Gastrocnemius medialis (tissue), 4 donors: ENCODE data around the gene TMPRSS3. TPM values are rescaled to one million over a fixed set of nuclear protein-coding genes. Genes with fewer than 3 reads are reported as not detected.

Experiments
- ATAC-seq, 2 donors: fragments of 150-250 bp; one replicate each; pipeline ENCODE4 v1.9.1; 2016
- DNase-seq, 2 donors: peaks; one replicate each; pipeline ENCODE4 v3.0.0-alpha.2; 2019
- H3K27ac ChIP-seq, 4 donors: fragments of 200-600 bp; sonication (generic); 1 replicate in 1 of 4; 2 replicates in 3 of 4; pipeline ENCODE4 v1.5.1; 2016 to 2018; ENCODE audit warnings: mild to moderate bottlenecking in 2 of 4, moderate library complexity in 1 of 4
- H3K27me3 ChIP-seq, 3 donors: fragments of 200-600 bp; sonication (generic) in 2 of 3; 1 replicate in 1 of 3; 2 replicates in 2 of 3; pipeline versions ENCODE4 v1.5.1 to v1.6.0; 2016 to 2019; ENCODE audit warnings: mild to moderate bottlenecking in 1 of 3, moderate library complexity in 1 of 3
- H3K36me3 ChIP-seq, 2 donors: fragments of 200-600 bp; sonication (generic) in 1 of 2; one replicate each; pipeline ENCODE4 v1.5.1; 2017 to 2018
- H3K4me1 ChIP-seq, 2 donors: fragments of 200-600 bp; sonication (generic) in 1 of 2; one replicate each; pipeline ENCODE4 v1.5.1; 2016 to 2017; ENCODE audit warnings: mild to moderate bottlenecking in 2 of 2
- H3K4me3 ChIP-seq, 4 donors: fragments of 200-600 bp; sonication (generic) in 3 of 4; 1 replicate in 1 of 4; 2 replicates in 3 of 4; pipeline ENCODE4 v1.5.1; 2016 to 2019; ENCODE audit warnings: mild to moderate bottlenecking in 2 of 4
- H3K9me3 ChIP-seq, 3 donors: fragments of 200-600 bp; sonication (generic) in 2 of 3; 1 replicate in 1 of 3; 2 replicates in 2 of 3; pipeline ENCODE4 v1.5.1; 2016 to 2019
- POLR2A ChIP-seq, 2 donors: fragments of 450-650 bp; IDR thresholded peaks; one replicate each; pipeline ENCODE4 v1.6.1; 2017; ENCODE audit warnings: antibody characterized with exemption in 2 of 2, mild to moderate bottlenecking in 2 of 2, moderate library complexity in 2 of 2
- in situ Hi-C, 4 donors: fragments of 200-750 bp; cut with MboI; loops; one replicate each; pipeline versions ENCODE4 v1.15.0 to v1.8.0; 2017; ENCODE audit warnings: low sequenced_read_pairs in 4 of 4
- intact Hi-C: fragments of 100-400 bp; cut with DNase I; formaldehyde crosslinking; loops from one replicate; pipeline ENCODE4 v1.15.1; 2023; ENCODE audit warnings: low total_unique reads
- total RNA-seq, 4 donors: library from RNA; depleted of rRNA; stranded (reverse); fragments of >200 nt; gene quantifications; one replicate each; pipeline versions ENCODE4 v1.1.0 to v1.2.3, GENCODE V29; 2016
- TF ChIP-seq, protein P1 (sequence below), 5 experiments: fragments of 450-650 bp in 3 of 5; fragments of 200-600 bp in 2 of 5; sonication (generic) in 2 of 5; IDR thresholded peaks in 4 of 5; conservative IDR thresholded peaks in 1 of 5; 1 replicate in 4 of 5; 2 replicates in 1 of 5; pipeline ENCODE4 v1.5.1; 2016 to 2019; ENCODE audit warnings: antibody characterized with exemption in 5 of 5, mild to moderate bottlenecking in 3 of 5, moderate library complexity in 3 of 5

TMPRSS3 gene
- total RNA-seq, 4 donors from 2014 or later = not detected

DNA sequence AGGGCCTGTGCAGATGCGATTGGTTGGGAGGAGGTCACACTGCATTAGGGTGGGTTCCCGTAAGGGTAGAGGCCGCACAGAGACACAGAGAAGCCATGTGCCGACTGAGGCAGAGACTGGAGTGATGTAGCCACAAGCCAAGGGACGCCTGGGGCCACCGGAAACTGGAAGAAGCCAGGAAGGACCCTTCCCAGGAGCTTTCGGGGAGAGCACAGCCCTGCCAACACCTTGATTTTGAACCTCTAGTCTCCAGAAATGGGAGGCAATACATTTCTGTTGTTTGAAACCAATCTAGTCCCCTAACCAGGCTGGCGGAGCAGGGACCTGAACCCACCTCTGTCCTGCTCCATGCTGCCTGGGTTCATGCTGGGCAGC is 18.7 kb upstream of the TMPRSS3 start:
- H3K4me1 ChIP-seq = peaks cover 0 to 8% of the 10 kb centered on the region in 2 donors
- H3K4me3 ChIP-seq = no peak overlapping the region
- H3K27me3 ChIP-seq = peaks cover 11 to 19% (median 16%) of the 10 kb centered on the region in 3 donors
- intact Hi-C loops = no loop called here
- ATAC-seq (no peak), DNase-seq (no peak)
- no peaks in the 10 kb centered on the region for H3K9me3 ChIP-seq
- in situ Hi-C loops = no loop called here
- H3K27ac ChIP-seq = no peak overlapping the region
- H3K36me3 ChIP-seq = no peaks in the 10 kb centered on the region
- TF ChIP-seq POLR2A (IDR thresholded peaks at IDR 0.05) = no peak
- TF ChIP-seq, protein P1, sequence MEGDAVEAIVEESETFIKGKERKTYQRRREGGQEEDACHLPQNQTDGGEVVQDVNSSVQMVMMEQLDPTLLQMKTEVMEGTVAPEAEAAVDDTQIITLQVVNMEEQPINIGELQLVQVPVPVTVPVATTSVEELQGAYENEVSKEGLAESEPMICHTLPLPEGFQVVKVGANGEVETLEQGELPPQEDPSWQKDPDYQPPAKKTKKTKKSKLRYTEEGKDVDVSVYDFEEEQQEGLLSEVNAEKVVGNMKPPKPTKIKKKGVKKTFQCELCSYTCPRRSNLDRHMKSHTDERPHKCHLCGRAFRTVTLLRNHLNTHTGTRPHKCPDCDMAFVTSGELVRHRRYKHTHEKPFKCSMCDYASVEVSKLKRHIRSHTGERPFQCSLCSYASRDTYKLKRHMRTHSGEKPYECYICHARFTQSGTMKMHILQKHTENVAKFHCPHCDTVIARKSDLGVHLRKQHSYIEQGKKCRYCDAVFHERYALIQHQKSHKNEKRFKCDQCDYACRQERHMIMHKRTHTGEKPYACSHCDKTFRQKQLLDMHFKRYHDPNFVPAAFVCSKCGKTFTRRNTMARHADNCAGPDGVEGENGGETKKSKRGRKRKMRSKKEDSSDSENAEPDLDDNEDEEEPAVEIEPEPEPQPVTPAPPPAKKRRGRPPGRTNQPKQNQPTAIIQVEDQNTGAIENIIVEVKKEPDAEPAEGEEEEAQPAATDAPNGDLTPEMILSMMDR (IDR thresholded peaks at IDR 0.05 in 4 of 5, conservative IDR thresholded peaks at IDR 0.05 in 1 of 5) = no peak

DNA sequence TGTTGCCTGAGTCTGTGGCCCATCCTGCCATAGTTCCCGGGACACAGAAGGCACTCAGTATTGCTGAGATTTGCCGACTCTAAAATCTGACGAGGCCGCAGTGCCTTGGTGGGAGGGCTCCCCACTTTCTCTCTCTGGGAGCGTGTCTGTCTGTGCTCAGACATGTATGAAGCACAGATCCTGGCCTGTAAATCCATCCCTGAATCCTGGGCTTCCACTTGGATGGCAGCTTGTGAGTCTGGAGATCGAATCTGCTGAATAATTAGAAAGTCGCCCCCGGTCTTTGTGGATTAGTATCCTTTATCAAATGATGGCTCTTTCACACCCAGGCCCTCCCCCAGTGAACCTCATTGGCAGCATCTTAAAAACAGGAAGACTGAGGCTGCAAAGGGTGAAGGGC is 18.2 kb upstream of the TMPRSS3 start:
- no peak overlapping the region for H3K27ac ChIP-seq
- DNase-seq (no peak), ATAC-seq (no peak)
- H3K36me3 ChIP-seq = no peaks in the 10 kb centered on the region
- H3K9me3 ChIP-seq = no peaks in the 10 kb centered on the region
- in situ Hi-C loops (no loop called here), intact Hi-C loops (no loop called here)
- TF ChIP-seq, protein P1 (IDR thresholded peaks at IDR 0.05 in 4 of 5, conservative IDR thresholded peaks at IDR 0.05 in 1 of 5) = no peak
- TF ChIP-seq POLR2A (IDR thresholded peaks at IDR 0.05) = no peak
- H3K27me3 ChIP-seq = peaks cover 11 to 19% (median 16%) of the 10 kb centered on the region in 3 donors
- H3K4me3 ChIP-seq = no peak overlapping the region
- H3K4me1 ChIP-seq = peaks cover 0 to 8% of the 10 kb centered on the region in 2 donors

DNA sequence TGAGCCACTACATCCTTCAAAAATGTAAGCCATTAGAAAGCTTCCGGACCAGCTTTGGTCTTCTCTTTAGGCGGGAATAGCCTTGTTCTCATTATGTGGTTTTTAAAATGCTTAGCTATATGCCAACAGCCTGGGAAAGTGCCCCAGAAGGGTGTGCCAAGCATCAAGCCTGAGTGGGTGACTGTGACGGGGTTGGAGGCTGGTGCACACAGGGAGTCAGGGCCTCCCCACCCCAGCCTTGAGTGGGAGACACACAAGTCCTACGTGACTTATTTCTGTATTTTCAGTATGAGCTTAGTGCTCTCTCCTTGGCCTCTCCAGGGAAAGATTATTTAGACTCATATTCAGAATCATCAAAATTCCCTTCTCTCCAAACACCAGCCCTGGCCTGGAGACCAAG is 17.6 kb upstream of the TMPRSS3 start:
- Histone ChIP-seq H3K27ac (no peak overlapping the region), H3K27me3 (peaks cover 11 to 19% (median 14%) of the 10 kb centered on the region in 3 donors)
- in situ Hi-C loops = no loop called here

DNA sequence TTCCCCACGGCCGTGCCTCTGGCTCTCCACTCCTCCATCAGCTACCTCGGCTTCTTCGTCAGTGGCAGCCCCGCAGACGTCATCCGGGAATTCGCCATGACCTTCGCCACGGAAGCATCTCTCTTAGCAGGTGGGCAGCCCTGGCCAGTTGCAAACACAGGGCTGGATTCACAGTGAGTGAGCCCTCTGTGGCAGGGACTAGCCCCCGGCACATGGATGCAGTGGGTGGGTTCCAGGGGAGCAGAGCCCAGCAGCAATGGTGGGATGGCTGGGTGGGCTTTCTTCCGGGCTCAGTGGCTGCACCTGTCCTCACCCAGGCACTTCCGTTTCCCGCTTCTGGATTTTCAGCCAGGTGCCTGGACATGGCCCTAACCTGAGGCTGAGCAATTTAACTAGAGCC is 17.2 kb upstream of the TMPRSS3 start:
- in situ Hi-C loops (no loop called here), intact Hi-C loops (no loop called here)
- no peak for TF ChIP-seq POLR2A (IDR thresholded peaks at IDR 0.05)
- TF ChIP-seq, protein P1 (IDR thresholded peaks at IDR 0.05 in 4 of 5, conservative IDR thresholded peaks at IDR 0.05 in 1 of 5) = no peak
- no peak for ATAC-seq
- Histone ChIP-seq H3K4me1 (peaks cover 0 to 8% of the 10 kb centered on the region in 2 donors), H3K27me3 (peaks cover 9 to 19% (median 14%) of the 10 kb centered on the region in 3 donors), H3K27ac (no peak overlapping the region), H3K4me3 (no peak overlapping the region), H3K36me3 (no peaks in the 10 kb centered on the region), H3K9me3 (no peaks in the 10 kb centered on the region)
- DNase-seq = no peak

More for the DNA sequence above, 17.6 kb upstream of the TMPRSS3 start:
- no peak for DNase-seq
- Histone ChIP-seq H3K36me3 (no peaks in the 10 kb centered on the region), H3K9me3 (no peaks in the 10 kb centered on the region), H3K4me3 (no peak overlapping the region), H3K4me1 (peaks cover 0 to 8% of the 10 kb centered on the region in 2 donors)
- intact Hi-C loops = no loop called here
- TF ChIP-seq, protein P1 (IDR thresholded peaks at IDR 0.05 in 4 of 5, conservative IDR thresholded peaks at IDR 0.05 in 1 of 5) = no peak
- TF ChIP-seq POLR2A (IDR thresholded peaks at IDR 0.05) = no peak
- no peak for ATAC-seq

DNA sequence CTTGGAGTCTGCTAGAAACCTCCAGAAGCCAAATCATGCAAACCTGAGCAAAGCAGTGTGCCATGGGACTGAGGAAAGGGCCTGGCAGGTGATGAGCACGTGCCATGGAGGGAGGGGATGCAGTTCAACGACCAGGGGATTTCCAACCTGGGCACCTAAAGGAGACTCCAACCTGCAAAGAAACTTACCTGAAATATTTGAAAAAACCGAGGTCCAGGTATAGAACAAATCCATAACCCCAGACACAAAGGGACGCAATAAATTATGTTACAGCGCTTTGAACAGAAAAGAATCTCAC is 16.7 kb upstream of the TMPRSS3 start:
- H3K27ac ChIP-seq = no peak overlapping the region
- DNase-seq (no peak), ATAC-seq (no peak)
- H3K27me3 ChIP-seq = peaks cover 9 to 19% (median 12%) of the 10 kb centered on the region in 3 donors
- H3K4me3 ChIP-seq = no peak overlapping the region
- H3K36me3 ChIP-seq = no peaks in the 10 kb centered on the region
- TF ChIP-seq, protein P1 (IDR thresholded peaks at IDR 0.05 in 4 of 5, conservative IDR thresholded peaks at IDR 0.05 in 1 of 5) = no peak
- intact Hi-C loops (no loop called here), in situ Hi-C loops (no loop called here)
- H3K9me3 ChIP-seq = no peaks in the 10 kb centered on the region
- H3K4me1 ChIP-seq = peaks cover 0 to 8% of the 10 kb centered on the region in 2 donors
